AG08395 (cell line): ENCODE results near the gene POLR3A.

ENCODE experiments used
- DNase-seq: peaks from one replicate; pipeline ENCODE4 v3.0.0; 2012; ENCODE audit warnings: mixed read lengths, low spot score

POLR3A gene

GRCh38 chr10:77977934-77978333, 51.4 kb downstream of the POLR3A start:
- no peak for DNase-seq

- DNase-seq = no peak
Measured at GRCh38 chr10:77977016-77977415, 52.3 kb downstream of the POLR3A start.

GRCh38 chr10:77975086-77975666, 54.1 kb downstream of the POLR3A start:
- DNase-seq = no peak

GRCh38 chr10:77974396-77975074, 54.8 kb downstream of the POLR3A start:
- DNase-seq = no peak

GRCh38 chr10:77973276-77973675, 56.0 kb downstream of the POLR3A start:
- no peak for DNase-seq

- no peak for DNase-seq
Measured at GRCh38 chr10:77972148-77972547, 57.2 kb downstream of the POLR3A start.

- no peak for DNase-seq
Measured at GRCh38 chr10:77971804-77972144, 57.5 kb downstream of the POLR3A start.

- peak; percentile 89 for DNase-seq
Measured at GRCh38 chr10:77970869-77971803, 58.2 kb downstream of the POLR3A start.

- DNase-seq = no peak
Measured at GRCh38 chr10:77969114-77969513, 60.2 kb downstream of the POLR3A start.

- DNase-seq = no peak
Measured at GRCh38 chr10:77967611-77968022, 61.7 kb downstream of the POLR3A start.

- peak; percentile 67 for DNase-seq
Measured at GRCh38 chr10:77965294-77965693, 64.0 kb downstream of the POLR3A start.

GRCh38 chr10:77964811-77965210, 64.5 kb downstream of the POLR3A start:
- DNase-seq = no peak

GRCh38 chr10:77963901-77964300, 65.4 kb downstream of the POLR3A start:
- no peak for DNase-seq

- no peak for DNase-seq
Measured at GRCh38 chr10:77962350-77963146, 66.8 kb downstream of the POLR3A start.

- no peak for DNase-seq
Measured at GRCh38 chr10:77961668-77962067, 67.6 kb downstream of the POLR3A start.

- DNase-seq = no peak
Measured at GRCh38 chr10:77960829-77961329, 68.4 kb downstream of the POLR3A start.

GRCh38 chr10:77959887-77960455, 69.3 kb downstream of the POLR3A start:
- no peak for DNase-seq

GRCh38 chr10:77959384-77959783, 69.9 kb downstream of the POLR3A start:
- no peak for DNase-seq

GRCh38 chr10:77955136-77955535, 74.2 kb downstream of the POLR3A start:
- no peak for DNase-seq

- peak; percentile 55 for DNase-seq
Measured at GRCh38 chr10:77949167-77949566, 80.1 kb downstream of the POLR3A start.

- no peak for DNase-seq
Measured at GRCh38 chr10:77946084-77946483, 83.2 kb downstream of the POLR3A start.

GRCh38 chr10:77944519-77944918, 84.8 kb downstream of the POLR3A start:
- peak; percentile 44 for DNase-seq
